Measurements from ENCODE around the gene TOLLIP. TPM values are rescaled to one million over a fixed set of nuclear protein-coding genes. Genes with fewer than 3 reads are reported as not detected.

TOLLIP gene
- total RNA-seq, 6 experiments from 2014 or later = 68.3 to 103 (median 88.0) TPM

DNA sequence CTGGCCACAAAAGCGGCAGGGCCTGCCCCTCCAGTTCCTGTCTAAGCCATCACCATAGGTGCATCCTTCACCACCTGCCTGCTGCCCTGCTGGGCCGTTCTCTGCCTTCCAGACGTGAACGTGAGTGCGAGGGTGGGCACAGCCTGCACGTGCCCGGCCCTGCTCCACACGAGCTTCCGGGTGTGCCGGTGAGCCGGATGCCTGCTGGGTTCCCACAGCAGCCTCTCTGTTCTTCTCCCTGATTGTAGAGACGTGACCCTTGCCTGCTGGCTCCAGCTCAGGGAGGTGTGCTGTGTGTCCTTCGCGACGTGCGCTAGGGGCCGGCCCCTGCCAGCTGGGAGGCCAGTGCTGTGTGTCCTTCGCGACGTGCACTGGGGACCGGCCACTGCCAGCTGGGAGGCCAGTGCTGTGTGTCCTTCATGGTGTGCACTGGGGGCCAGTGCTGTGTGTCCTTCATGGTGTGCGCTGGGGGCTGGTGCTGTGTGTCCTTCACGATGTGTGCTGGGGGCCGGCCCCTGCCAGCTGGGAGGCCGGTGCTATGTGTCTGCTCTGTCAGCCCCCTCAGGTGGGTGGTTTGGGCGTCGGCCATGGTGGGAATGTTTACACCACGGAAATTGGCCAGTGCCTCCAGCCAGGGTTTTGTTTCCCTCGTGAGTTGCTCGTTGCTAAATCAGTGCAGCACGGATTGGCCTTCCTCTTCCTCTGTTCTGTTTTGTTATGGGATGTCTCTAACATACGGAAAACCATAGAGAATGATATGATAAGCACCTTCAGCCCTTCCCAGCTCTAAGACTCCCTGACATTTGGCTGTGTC, 44.9 kb upstream of the TOLLIP start:
- intact Hi-C loops (cut with DNase I) = no loop called here
- Histone ChIP-seq H3K9me3 (no peaks in the 10 kb centered on the region), H3K36me3 (no peaks in the 10 kb centered on the region), H3K4me1 (no peaks in the 10 kb centered on the region), H3K27ac (no peak overlapping the region), H3K4me3 (no peak overlapping the region), H3K27me3 (no peaks in the 10 kb centered on the region)
- ATAC-seq = peak in 1 of 4 donors; percentile 9
- TF ChIP-seq, protein P1, sequence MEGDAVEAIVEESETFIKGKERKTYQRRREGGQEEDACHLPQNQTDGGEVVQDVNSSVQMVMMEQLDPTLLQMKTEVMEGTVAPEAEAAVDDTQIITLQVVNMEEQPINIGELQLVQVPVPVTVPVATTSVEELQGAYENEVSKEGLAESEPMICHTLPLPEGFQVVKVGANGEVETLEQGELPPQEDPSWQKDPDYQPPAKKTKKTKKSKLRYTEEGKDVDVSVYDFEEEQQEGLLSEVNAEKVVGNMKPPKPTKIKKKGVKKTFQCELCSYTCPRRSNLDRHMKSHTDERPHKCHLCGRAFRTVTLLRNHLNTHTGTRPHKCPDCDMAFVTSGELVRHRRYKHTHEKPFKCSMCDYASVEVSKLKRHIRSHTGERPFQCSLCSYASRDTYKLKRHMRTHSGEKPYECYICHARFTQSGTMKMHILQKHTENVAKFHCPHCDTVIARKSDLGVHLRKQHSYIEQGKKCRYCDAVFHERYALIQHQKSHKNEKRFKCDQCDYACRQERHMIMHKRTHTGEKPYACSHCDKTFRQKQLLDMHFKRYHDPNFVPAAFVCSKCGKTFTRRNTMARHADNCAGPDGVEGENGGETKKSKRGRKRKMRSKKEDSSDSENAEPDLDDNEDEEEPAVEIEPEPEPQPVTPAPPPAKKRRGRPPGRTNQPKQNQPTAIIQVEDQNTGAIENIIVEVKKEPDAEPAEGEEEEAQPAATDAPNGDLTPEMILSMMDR (IDR thresholded peaks at IDR 0.05) = no peak
- WGBS (ENCODE audit: insufficient coverage, low coverage, low lambda C conversion rate, missing lambda C conversion rate) = 28% methylated on average over 2 of the region's 32 CpGs
- no peak for DNase-seq

DNA sequence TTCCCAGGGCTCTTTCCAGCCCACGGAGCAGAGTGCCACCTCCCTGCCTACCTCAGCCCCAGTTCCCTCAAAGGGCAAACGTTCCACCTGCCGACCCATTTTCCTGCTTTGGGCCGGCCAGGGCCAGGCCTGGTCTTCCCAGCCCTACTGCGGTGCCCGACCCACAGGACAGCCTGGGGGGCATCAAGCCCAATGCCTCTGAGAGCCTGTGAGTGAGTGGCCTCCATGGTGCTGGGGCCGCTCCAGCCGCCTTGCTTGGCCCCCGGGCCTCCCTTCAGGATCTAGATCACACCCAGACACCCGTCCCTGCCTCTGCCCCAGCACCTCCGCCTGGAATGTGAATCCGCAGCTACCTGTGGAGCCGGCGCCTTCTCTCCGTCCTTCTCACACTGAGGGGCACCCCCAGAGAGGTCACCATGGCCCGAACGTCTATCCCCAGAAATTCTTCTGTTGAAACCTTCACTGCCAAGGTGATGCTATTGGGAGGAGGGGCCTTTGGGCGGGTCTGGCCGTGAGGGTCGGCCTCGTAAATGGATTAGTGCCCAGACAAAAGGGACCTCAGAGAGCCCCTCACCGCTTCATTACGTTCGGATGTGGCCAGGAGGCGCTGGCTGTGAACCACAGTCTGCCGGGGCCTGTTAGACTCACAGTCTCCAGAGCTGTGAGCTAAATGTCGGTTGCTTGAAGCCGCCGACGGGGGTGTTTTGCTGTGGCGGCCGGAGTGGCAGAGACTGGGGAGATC, 44.1 kb upstream of the TOLLIP start:
- ATAC-seq (no peak), DNase-seq (no peak)
- Histone ChIP-seq H3K27me3 (no peaks in the 10 kb centered on the region), H3K36me3 (no peaks in the 10 kb centered on the region), H3K9me3 (no peaks in the 10 kb centered on the region), H3K4me3 (no peak overlapping the region), H3K27ac (no peak overlapping the region), H3K4me1 (no peaks in the 10 kb centered on the region)
- intact Hi-C loops (cut with DNase I) = no loop called here
- WGBS (ENCODE audit: insufficient coverage, low coverage, low lambda C conversion rate, missing lambda C conversion rate) = 61% methylated on average over 7 of the region's 32 CpGs
- TF ChIP-seq, protein P1 (IDR thresholded peaks at IDR 0.05) = no peak
- no peak for TF ChIP-seq POLR2A (IDR thresholded peaks at IDR 0.05)

DNA sequence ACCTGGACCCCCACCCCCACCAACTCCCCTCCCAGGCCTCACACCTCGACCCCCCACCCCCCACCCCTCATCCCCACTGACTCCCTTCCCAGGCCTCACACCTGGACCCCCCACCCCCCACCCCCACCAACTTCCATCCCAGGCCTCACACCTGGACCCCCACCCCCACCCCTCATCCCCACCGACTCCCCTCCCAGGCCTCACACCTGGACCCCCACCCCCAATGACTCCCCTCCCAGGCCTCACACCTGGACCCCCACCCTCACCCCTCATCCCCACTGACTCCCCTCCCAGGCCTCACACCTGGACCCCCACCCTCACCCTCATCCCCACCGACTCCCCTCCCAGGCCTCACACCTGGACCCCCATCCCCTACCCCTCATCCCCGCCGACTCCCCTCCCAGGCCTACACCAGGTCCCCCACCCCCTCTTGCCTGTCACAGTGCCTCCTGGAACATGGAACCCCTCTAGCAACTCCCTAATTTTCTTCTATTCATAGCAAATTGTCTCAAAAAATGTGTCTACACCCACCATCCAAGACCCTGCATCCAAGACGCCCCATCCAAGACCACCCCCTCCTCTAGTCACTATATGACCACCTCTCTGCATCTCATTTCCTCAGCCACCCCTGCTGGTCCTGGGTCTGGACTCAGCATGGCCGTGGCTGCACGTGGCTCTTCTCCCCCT, 43.4 kb upstream of the TOLLIP start:
- Histone ChIP-seq H3K36me3 (no peaks in the 10 kb centered on the region), H3K4me1 (no peaks in the 10 kb centered on the region), H3K9me3 (no peaks in the 10 kb centered on the region), H3K27ac (no peak overlapping the region), H3K4me3 (no peak overlapping the region), H3K27me3 (no peaks in the 10 kb centered on the region)
- TF ChIP-seq POLR2A (IDR thresholded peaks at IDR 0.05) = no peak
- WGBS (ENCODE audit: insufficient coverage, low coverage, low lambda C conversion rate, missing lambda C conversion rate) = 67% methylated on average over 8 of the region's 8 CpGs
- intact Hi-C loops (cut with DNase I) = no loop called here
- no peak for DNase-seq
- ATAC-seq = no peak

DNA sequence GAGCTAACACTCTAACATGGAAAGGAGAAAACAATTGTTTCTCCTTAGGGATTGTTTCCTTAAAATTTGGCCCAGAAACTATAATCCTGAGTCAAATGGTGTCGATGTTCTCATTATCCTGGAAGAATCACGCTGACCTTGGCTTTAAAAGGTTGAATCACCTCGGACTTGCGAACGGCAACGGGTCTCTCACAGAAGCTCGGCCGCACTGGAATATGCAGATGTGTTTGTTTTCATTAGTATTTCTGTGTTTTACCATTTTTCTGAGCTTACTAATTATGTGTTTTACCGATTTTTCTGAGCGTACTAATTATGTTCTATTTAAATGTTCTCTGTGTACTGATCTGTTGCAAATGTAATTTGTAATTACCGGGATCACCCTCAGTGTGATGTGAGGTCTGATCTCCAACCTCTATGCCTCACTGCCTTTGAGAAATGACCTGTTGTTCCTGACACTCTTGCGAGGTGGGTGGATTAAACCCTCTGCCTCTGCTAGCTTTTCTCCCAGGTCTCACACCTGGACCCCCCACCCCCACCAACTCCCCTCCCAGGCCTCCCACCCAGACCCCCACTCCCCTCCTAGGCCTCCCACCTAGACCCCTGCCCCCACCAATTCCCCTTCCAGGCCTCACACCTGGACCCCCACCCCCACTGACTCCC, 42.0 kb upstream of the TOLLIP start:
- no peak for DNase-seq
- Histone ChIP-seq H3K4me3 (no peak overlapping the region), H3K27ac (no peak overlapping the region), H3K36me3 (no peaks in the 10 kb centered on the region), H3K9me3 (no peaks in the 10 kb centered on the region), H3K27me3 (no peaks in the 10 kb centered on the region), H3K4me1 (no peaks in the 10 kb centered on the region)
- TF ChIP-seq, protein P1 (IDR thresholded peaks at IDR 0.05) = no peak
- no peak for TF ChIP-seq POLR2A (IDR thresholded peaks at IDR 0.05)
- intact Hi-C loops (cut with DNase I) = no loop called here
- 74% methylated on average over 12 of the region's 12 CpGs for WGBS (ENCODE audit: insufficient coverage, low coverage, low lambda C conversion rate, missing lambda C conversion rate)
- no peak for ATAC-seq

Data from right lobe of liver (tissue), 6 donors.